Sigmoid colon (tissue), 7 donors: Measurements from ENCODE around the gene FBXO10. TPM values are rescaled to one million over a fixed set of nuclear protein-coding genes. Genes with fewer than 3 reads are reported as not detected.

ENCODE experiments used
- DNase-seq: peaks from one replicate; pipeline ENCODE4 v3.0.0-alpha.2; 2019
- H3K27ac ChIP-seq, 4 donors: fragments of 200-600 bp; sonication (generic); one replicate each; pipeline ENCODE4 v1.5.1; 2016 to 2019; ENCODE audit warnings: mild to moderate bottlenecking in 1 of 4
- H3K27me3 ChIP-seq, 3 donors: fragments of 200-600 bp; sonication (generic); one replicate each; pipeline ENCODE4 v1.5.1; 2019; ENCODE audit warnings: mild to moderate bottlenecking in 1 of 3
- H3K36me3 ChIP-seq, 4 donors: fragments of 200-600 bp; sonication (generic); one replicate each; pipeline ENCODE4 v1.5.1; 2016 to 2019
- H3K4me1 ChIP-seq, 4 donors: fragments of 200-600 bp; sonication (generic); one replicate each; pipeline ENCODE4 v1.5.1; 2017 to 2019
- H3K4me3 ChIP-seq, 4 donors: fragments of 200-600 bp; sonication (generic); one replicate each; pipeline ENCODE4 v1.5.1; 2017 to 2019; ENCODE audit warnings: mild to moderate bottlenecking in 2 of 4, moderate library complexity in 1 of 4
- H3K9me3 ChIP-seq, 4 donors: fragments of 200-600 bp in 3 of 4; sonication (generic) in 3 of 4; one replicate each; pipeline versions ENCODE4 v1.5.1 to v1.6.1; 2013 to 2019
- CTCF ChIP-seq, 4 experiments: fragments of 450-650 bp in 3 of 4; fragments of 200-600 bp in 1 of 4; IDR thresholded peaks; one replicate each; pipeline ENCODE4 v1.5.1; 2016 to 2019; ENCODE audit warnings: antibody characterized with exemption in 4 of 4, mild to moderate bottlenecking in 3 of 4, moderate library complexity in 2 of 4
- EP300 ChIP-seq, 4 donors: sonication (generic); formaldehyde crosslinking; IDR thresholded peaks; one replicate each; pipeline ENCODE4 v1.6.1; 2017; ENCODE audit warnings: antibody characterized with exemption in 4 of 4
- POLR2A ChIP-seq, 2 donors: fragments of 450-650 bp; IDR thresholded peaks; one replicate each; pipeline ENCODE4 v1.6.1; 2016; ENCODE audit warnings: antibody characterized with exemption in 2 of 2, mild to moderate bottlenecking in 2 of 2, moderate library complexity in 2 of 2
- POLR2AphosphoS5 ChIP-seq, 4 donors: sonication (generic); formaldehyde crosslinking; IDR thresholded peaks; one replicate each; pipeline ENCODE4 v1.6.1; 2017; ENCODE audit warnings: antibody characterized with exemption in 4 of 4
- WGBS, 2 donors: extraction: QIAGEN DNeasy Blood & Tissue Kit; methylation state at CpG; one replicate each; pipeline ENCODE4 v1.1.7; 2013; 5-methylcytosine and 5-hydroxymethylcytosine counted together
- intact Hi-C: fragments of 100-400 bp; cut with DNase I; formaldehyde crosslinking; loops from one replicate; pipeline ENCODE4 v1.15.1; 2023
- polyA plus RNA-seq, 3 donors: library from polyadenylated mRNA; stranded (reverse); fragments of 200-250 nt; gene quantifications; one replicate each; pipeline ENCODE4 v1.2.3, GENCODE V29; 2013
- total RNA-seq, 4 donors: library from RNA; depleted of rRNA; stranded (reverse); fragments of >200 nt; gene quantifications; one replicate each; pipeline ENCODE4 v1.1.0, GENCODE V29; 2016
- donor health status: healthy with polysubstance abuse.
- donor health status: Bipolar disorder and iron deficiency.
- donor health status: healthy.

The FBXO10 gene
- total and polyA plus RNA-seq, 7 donors: 0.60 to 19.4 (median 14.8) TPM

GRCh38 chr9:37617832-37618231 is 41.7 kb upstream of the FBXO10 start:
- TF ChIP-seq CTCF (IDR thresholded peaks at IDR 0.05) (no peak), POLR2AphosphoS5 (IDR thresholded peaks at IDR 0.05) (no peak), POLR2A (IDR thresholded peaks at IDR 0.05) (no peak), EP300 (IDR thresholded peaks at IDR 0.05) (no peak)
- intact Hi-C loops: loop anchor here (5.0 kb wide), 1 partner anchor 34 kb away; the partner anchor contains the start of gene FRMPD1
- WGBS, 2 donors: 28 to 55% methylated on average over 4 of the region's 4 CpGs
- Histone ChIP-seq H3K27me3 (no peaks in the 10 kb centered on the region), H3K36me3 (no peaks in the 10 kb centered on the region), H3K27ac (no peak overlapping the region), H3K9me3 (no peaks in the 10 kb centered on the region), H3K4me3 (no peak overlapping the region), H3K4me1 (no peaks in the 10 kb centered on the region)
- DNase-seq: no peak

- Histone ChIP-seq H3K4me1 (no peaks in the 10 kb centered on the region), H3K9me3 (no peaks in the 10 kb centered on the region), H3K27me3 (no peaks in the 10 kb centered on the region), H3K36me3 (no peaks in the 10 kb centered on the region), H3K4me3 (no peak overlapping the region), H3K27ac (no peak overlapping the region)
- TF ChIP-seq POLR2AphosphoS5 (IDR thresholded peaks at IDR 0.05) (no peak), CTCF (IDR thresholded peaks at IDR 0.05) (no peak), POLR2A (IDR thresholded peaks at IDR 0.05) (no peak), EP300 (IDR thresholded peaks at IDR 0.05) (no peak)
- intact Hi-C loops: loop anchor here (5.0 kb wide), 1 partner anchor 35 kb away; the partner anchor contains the start of gene FRMPD1
- 88 to 92% methylated on average over 2 of the region's 2 CpGs for WGBS, 2 donors
- DNase-seq: no peak
Measured at GRCh38 chr9:37617161-37617560, 41.0 kb upstream of the FBXO10 start.

GRCh38 chr9:37611961-37612360 is 35.8 kb upstream of the FBXO10 start:
- Histone ChIP-seq H3K27ac (no peak overlapping the region), H3K36me3 (no peaks in the 10 kb centered on the region), H3K9me3 (no peaks in the 10 kb centered on the region), H3K4me1 (no peaks in the 10 kb centered on the region), H3K27me3 (no peaks in the 10 kb centered on the region), H3K4me3 (no peak overlapping the region)
- DNase-seq: no peak
- intact Hi-C loops: no loop called here
- 39 to 45% methylated on average over 1 of the region's 1 CpG for WGBS, 2 donors
- TF ChIP-seq POLR2A (IDR thresholded peaks at IDR 0.05) (no peak), CTCF (IDR thresholded peaks at IDR 0.05) (no peak)

- Histone ChIP-seq H3K36me3 (no peaks in the 10 kb centered on the region), H3K9me3 (no peaks in the 10 kb centered on the region), H3K27me3 (no peaks in the 10 kb centered on the region), H3K4me1 (no peaks in the 10 kb centered on the region), H3K4me3 (no peak overlapping the region), H3K27ac (no peak overlapping the region)
- TF ChIP-seq POLR2AphosphoS5 (IDR thresholded peaks at IDR 0.05): no peak
- TF ChIP-seq POLR2A (IDR thresholded peaks at IDR 0.05): no peak
- no peak for TF ChIP-seq EP300 (IDR thresholded peaks at IDR 0.05)
- TF ChIP-seq CTCF (IDR thresholded peaks at IDR 0.05): no peak
- 74 to 79% methylated on average over 6 of the region's 6 CpGs for WGBS, 2 donors
- no peak for DNase-seq
- intact Hi-C loops: no loop called here
Measured at GRCh38 chr9:37611014-37611413, 34.8 kb upstream of the FBXO10 start.

- TF ChIP-seq POLR2AphosphoS5 (IDR thresholded peaks at IDR 0.05) (no peak), CTCF (IDR thresholded peaks at IDR 0.05) (no peak), EP300 (IDR thresholded peaks at IDR 0.05) (no peak), POLR2A (IDR thresholded peaks at IDR 0.05) (no peak)
- Histone ChIP-seq H3K4me3 (no peak overlapping the region), H3K27me3 (no peaks in the 10 kb centered on the region), H3K9me3 (no peaks in the 10 kb centered on the region), H3K36me3 (no peaks in the 10 kb centered on the region), H3K27ac (no peak overlapping the region), H3K4me1 (no peaks in the 10 kb centered on the region)
- 81 to 84% methylated on average over 6 of the region's 6 CpGs for WGBS, 2 donors
- intact Hi-C loops: no loop called here
- DNase-seq: no peak
Measured at GRCh38 chr9:37609735-37610397, 33.7 kb upstream of the FBXO10 start.
